Ecto neural progenitor cell (in vitro differentiated cells): ENCODE measurements around the gene SPAM1.
"Not testable (repeated sequence)": the region's sequence is repeated elsewhere in the genome, so short reads cannot be mapped to it uniquely, and the experiment has no call there.

ENCODE experiments used
- DNase-seq: peaks from one replicate; pipeline ENCODE4 v3.0.0-alpha.2; 2018; ENCODE audit warnings: low spot score

Gene SPAM1

GRCh38 chr7:123924941-123925340 lies at the start of gene SPAM1:
TSS of gene SPAM1 (plus strand) at chr7:123925241. CDS start at chr7:123953571, 28,330 bp downstream.
- no peak for DNase-seq

GRCh38 chr7:123876557-123877256 lies 48.3 kb upstream of the SPAM1 start:
- no peak for DNase-seq

- DNase-seq, result no peak
Observed at GRCh38 chr7:123879628-123880027, 45.4 kb upstream of the SPAM1 start.

GRCh38 chr7:123881300-123881699 lies 43.7 kb upstream of the SPAM1 start:
- no peak for DNase-seq

- no peak for DNase-seq
Observed at GRCh38 chr7:123883154-123883553, 41.9 kb upstream of the SPAM1 start.

GRCh38 chr7:123888192-123888591 lies 36.8 kb upstream of the SPAM1 start:
- DNase-seq, result no peak

- not testable (repeated sequence) for DNase-seq
Observed at GRCh38 chr7:123894753-123895152, 30.3 kb upstream of the SPAM1 start.

- no peak for DNase-seq
Observed at GRCh38 chr7:123901101-123901500, 23.9 kb upstream of the SPAM1 start.

- no peak for DNase-seq
Observed at GRCh38 chr7:123905714-123906113, 19.3 kb upstream of the SPAM1 start.

- DNase-seq, result no peak
Observed at GRCh38 chr7:123916240-123916724, 8.8 kb upstream of the SPAM1 start.

- DNase-seq, result no peak
Observed at GRCh38 chr7:123917878-123918277, 7.2 kb upstream of the SPAM1 start.

GRCh38 chr7:123918309-123918708 lies 6.7 kb upstream of the SPAM1 start:
- no peak for DNase-seq

- DNase-seq, result no peak
Observed at GRCh38 chr7:123923599-123923998, 1.4 kb upstream of the SPAM1 start.

- no peak for DNase-seq
Observed at GRCh38 chr7:123929107-123929506, 4.1 kb downstream of the SPAM1 start.

- DNase-seq, result no peak
Observed at GRCh38 chr7:123929655-123930054, 4.6 kb downstream of the SPAM1 start.

- no peak for DNase-seq
Observed at GRCh38 chr7:123935436-123936381, 10.7 kb downstream of the SPAM1 start.

- no peak for DNase-seq
Observed at GRCh38 chr7:123936388-123936787, 11.3 kb downstream of the SPAM1 start.

GRCh38 chr7:123939784-123940183 lies 14.7 kb downstream of the SPAM1 start:
- no peak for DNase-seq

- DNase-seq, result no peak
Observed at GRCh38 chr7:123941391-123942180, 16.5 kb downstream of the SPAM1 start.

- no peak for DNase-seq
Observed at GRCh38 chr7:123944395-123944794, 19.4 kb downstream of the SPAM1 start.

GRCh38 chr7:123945938-123946337 lies 20.9 kb downstream of the SPAM1 start:
- no peak for DNase-seq

GRCh38 chr7:123948136-123948535 lies 23.1 kb downstream of the SPAM1 start:
- no peak for DNase-seq
